ENCODE data around the gene COLEC11.

COLEC11 gene

DNA sequence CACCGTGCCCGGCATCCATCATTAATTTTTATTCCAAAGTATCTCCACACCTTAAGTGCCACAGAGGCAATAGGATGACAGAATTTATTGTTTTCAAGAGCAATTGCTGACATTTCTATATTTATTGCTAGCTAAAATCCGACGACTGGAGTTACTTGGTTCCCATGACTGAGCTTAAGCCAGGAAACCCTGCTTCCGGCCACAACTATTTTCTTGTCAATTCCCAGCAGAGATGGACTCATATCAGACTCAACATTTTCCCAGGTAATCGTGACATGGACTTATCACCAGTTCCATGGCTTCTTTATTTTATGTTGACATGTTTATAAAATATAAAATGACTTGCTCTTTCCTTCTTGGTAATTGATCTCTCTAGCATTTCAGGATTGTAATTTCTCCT is 87.9 kb downstream of the COLEC11 start:
- no peaks in the 10 kb centered on the region for H3K9me3 ChIP-seq (ENCODE audit: insufficient read depth, low read length, severe bottlenecking)
- DNase-seq (no peak), ATAC-seq (ENCODE audit: insufficient read depth, low read depth) (no peak)
- no peaks in the 10 kb centered on the region for H3K36me3 ChIP-seq (ENCODE audit: insufficient read depth, low read length)
- H3K27me3 ChIP-seq (ENCODE audit: insufficient read depth, low read length, poor library complexity), result no peaks in the 10 kb centered on the region
- H3K4me2 ChIP-seq (ENCODE audit: insufficient read depth, low read length), result no peak overlapping the region
- H2AFZ ChIP-seq (ENCODE audit: low read depth, low read length), result no peak overlapping the region
- H4K20me1 ChIP-seq (ENCODE audit: insufficient read depth, low read length), result no peaks in the 10 kb centered on the region
- H3K4me1 ChIP-seq (ENCODE audit: insufficient read depth, low read length), result no peaks in the 10 kb centered on the region
- no peak overlapping the region for H3K4me3 ChIP-seq (ENCODE audit: low read depth in 1 of 2, low read length in 2 of 2)
- no peak overlapping the region for H3K27ac ChIP-seq (ENCODE audit: low read length)
- no peak for TF ChIP-seq EZH2 (IDR thresholded peaks at IDR 0.05; ENCODE audit: borderline replicate concordance, low read depth, low read length, severe bottlenecking)
- TF ChIP-seq, protein P1, sequence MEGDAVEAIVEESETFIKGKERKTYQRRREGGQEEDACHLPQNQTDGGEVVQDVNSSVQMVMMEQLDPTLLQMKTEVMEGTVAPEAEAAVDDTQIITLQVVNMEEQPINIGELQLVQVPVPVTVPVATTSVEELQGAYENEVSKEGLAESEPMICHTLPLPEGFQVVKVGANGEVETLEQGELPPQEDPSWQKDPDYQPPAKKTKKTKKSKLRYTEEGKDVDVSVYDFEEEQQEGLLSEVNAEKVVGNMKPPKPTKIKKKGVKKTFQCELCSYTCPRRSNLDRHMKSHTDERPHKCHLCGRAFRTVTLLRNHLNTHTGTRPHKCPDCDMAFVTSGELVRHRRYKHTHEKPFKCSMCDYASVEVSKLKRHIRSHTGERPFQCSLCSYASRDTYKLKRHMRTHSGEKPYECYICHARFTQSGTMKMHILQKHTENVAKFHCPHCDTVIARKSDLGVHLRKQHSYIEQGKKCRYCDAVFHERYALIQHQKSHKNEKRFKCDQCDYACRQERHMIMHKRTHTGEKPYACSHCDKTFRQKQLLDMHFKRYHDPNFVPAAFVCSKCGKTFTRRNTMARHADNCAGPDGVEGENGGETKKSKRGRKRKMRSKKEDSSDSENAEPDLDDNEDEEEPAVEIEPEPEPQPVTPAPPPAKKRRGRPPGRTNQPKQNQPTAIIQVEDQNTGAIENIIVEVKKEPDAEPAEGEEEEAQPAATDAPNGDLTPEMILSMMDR (IDR thresholded peaks at IDR 0.05; ENCODE audit: borderline replicate concordance, extremely low read depth, low read length, poor library complexity, severe bottlenecking), result no peak
- H3K9ac ChIP-seq (ENCODE audit: low read depth, low read length), result no peak overlapping the region
- H3K79me2 ChIP-seq (ENCODE audit: insufficient read depth, low read length), result no peaks in the 10 kb centered on the region

DNA sequence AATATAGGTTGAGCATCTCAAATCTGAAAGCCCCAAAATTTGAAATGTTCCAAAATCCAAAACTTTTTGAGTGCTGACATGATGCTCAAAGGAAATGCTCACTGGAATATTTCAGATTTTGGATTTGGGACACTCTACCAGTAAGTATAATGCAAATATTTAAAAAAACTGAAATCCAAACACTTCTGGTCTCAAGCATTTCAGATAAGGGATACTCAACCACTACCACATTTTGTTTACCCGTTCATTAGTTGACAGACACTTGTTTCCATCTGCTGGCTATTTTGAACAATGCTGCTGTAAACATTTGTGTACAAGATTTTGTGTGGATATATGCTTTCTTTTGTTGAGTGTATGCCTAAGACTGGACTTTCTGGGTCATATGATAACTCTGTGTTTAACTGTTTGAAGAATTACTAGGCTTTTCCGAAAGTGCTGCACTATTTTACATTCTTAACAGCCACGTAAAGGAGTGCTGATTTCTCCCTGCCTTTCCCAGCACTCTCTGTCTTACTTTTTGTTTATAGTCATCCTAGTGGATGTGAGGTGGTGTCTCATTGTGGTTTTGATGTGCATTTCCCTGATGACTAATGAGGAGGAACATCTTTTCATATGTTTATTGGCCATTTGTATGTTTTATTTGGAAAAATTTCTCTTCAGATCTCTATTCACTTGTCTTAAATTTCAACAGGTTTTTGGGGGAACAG is 89.0 kb downstream of the COLEC11 start:
- ATAC-seq (ENCODE audit: insufficient read depth, low read depth), result no peak
- Histone ChIP-seq H3K36me3 (ENCODE audit: insufficient read depth, low read length) (no peaks in the 10 kb centered on the region), H3K79me2 (ENCODE audit: insufficient read depth, low read length) (no peaks in the 10 kb centered on the region), H4K20me1 (ENCODE audit: insufficient read depth, low read length) (no peaks in the 10 kb centered on the region), H3K4me1 (ENCODE audit: insufficient read depth, low read length) (no peaks in the 10 kb centered on the region), H3K9ac (ENCODE audit: low read depth, low read length) (no peak overlapping the region), H3K4me3 (ENCODE audit: low read depth in 1 of 2, low read length in 2 of 2) (no peak overlapping the region), H3K4me2 (ENCODE audit: insufficient read depth, low read length) (no peak overlapping the region), H3K27me3 (ENCODE audit: insufficient read depth, low read length, poor library complexity) (no peaks in the 10 kb centered on the region), H3K9me3 (ENCODE audit: insufficient read depth, low read length, severe bottlenecking) (no peaks in the 10 kb centered on the region), H2AFZ (ENCODE audit: low read depth, low read length) (no peak overlapping the region), H3K27ac (ENCODE audit: low read length) (no peak overlapping the region)
- TF ChIP-seq, protein P1 (IDR thresholded peaks at IDR 0.05; ENCODE audit: borderline replicate concordance, extremely low read depth, low read length, poor library complexity, severe bottlenecking), result no peak
- TF ChIP-seq EZH2 (IDR thresholded peaks at IDR 0.05; ENCODE audit: borderline replicate concordance, low read depth, low read length, severe bottlenecking), result no peak
- DNase-seq, result no peak

DNA sequence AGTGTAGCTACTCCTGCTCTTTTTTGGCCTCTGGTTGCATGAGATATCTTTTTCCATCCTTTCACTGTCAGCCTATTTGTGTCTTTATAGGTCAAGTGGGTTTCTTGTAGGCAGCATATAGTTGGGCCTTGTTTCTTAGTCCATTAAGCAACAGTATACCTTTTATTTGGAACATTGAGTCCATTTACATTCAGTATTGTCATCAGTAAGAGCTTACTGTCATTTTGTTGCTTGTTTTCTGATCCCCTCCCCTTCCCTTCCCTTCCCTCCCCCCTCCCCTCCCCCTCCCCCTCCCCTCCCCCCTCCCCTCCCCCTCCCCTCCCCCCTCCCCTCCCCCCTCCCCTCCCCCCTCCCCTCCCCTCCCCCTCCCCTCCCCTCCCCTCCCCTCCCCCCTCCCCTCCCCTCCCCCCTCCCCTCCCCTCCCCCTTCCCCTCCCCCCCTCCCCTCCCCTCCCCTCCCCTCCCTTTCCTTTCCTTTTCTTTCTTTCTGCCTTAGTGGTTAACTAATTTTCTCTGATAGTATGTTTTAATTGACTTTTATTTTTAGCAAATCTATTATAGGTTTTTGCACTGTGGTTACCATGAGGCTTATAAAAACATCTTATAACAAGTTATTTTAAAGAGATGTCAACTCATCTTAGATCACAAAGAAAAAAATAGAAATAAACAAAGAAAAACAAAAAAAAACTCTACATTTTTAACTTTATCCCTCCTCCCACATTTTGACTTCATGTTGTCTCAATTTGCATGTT is 95.3 kb downstream of the COLEC11 start:
- no peak overlapping the region for H2AFZ ChIP-seq (ENCODE audit: low read depth, low read length)
- H3K4me2 ChIP-seq (ENCODE audit: insufficient read depth, low read length), result no peak overlapping the region
- no peaks in the 10 kb centered on the region for H4K20me1 ChIP-seq (ENCODE audit: insufficient read depth, low read length)
- no peaks in the 10 kb centered on the region for H3K9me3 ChIP-seq (ENCODE audit: insufficient read depth, low read length, severe bottlenecking)
- H3K27me3 ChIP-seq (ENCODE audit: insufficient read depth, low read length, poor library complexity), result no peaks in the 10 kb centered on the region
- no peak overlapping the region for H3K4me3 ChIP-seq (ENCODE audit: low read depth in 1 of 2, low read length in 2 of 2)
- H3K36me3 ChIP-seq (ENCODE audit: insufficient read depth, low read length), result no peaks in the 10 kb centered on the region
- DNase-seq, result no peak
- H3K9ac ChIP-seq (ENCODE audit: low read depth, low read length), result no peak overlapping the region
- no peak overlapping the region for H3K27ac ChIP-seq (ENCODE audit: low read length)
- TF ChIP-seq, protein P1 (IDR thresholded peaks at IDR 0.05; ENCODE audit: borderline replicate concordance, extremely low read depth, low read length, poor library complexity, severe bottlenecking), result no peak
- no peak for TF ChIP-seq EZH2 (IDR thresholded peaks at IDR 0.05; ENCODE audit: borderline replicate concordance, low read depth, low read length, severe bottlenecking)
- no peaks in the 10 kb centered on the region for H3K79me2 ChIP-seq (ENCODE audit: insufficient read depth, low read length)
- ATAC-seq (ENCODE audit: insufficient read depth, low read depth), result no peak
- H3K4me1 ChIP-seq (ENCODE audit: insufficient read depth, low read length), result no peaks in the 10 kb centered on the region

Data from DND-41 (cell line).